Endometrial microvascular endothelial cells (primary cell): Measurements from ENCODE around the gene SLC6A8. TPM values are rescaled to one million over a fixed set of nuclear protein-coding genes. Genes with fewer than 3 reads are reported as not detected.
"Not testable (repeated sequence)": the region's sequence is repeated elsewhere in the genome, so short reads cannot be mapped to it uniquely, and the experiment has no call there.

Experiments
- in situ Hi-C: cut with HindIII; loops from 2 replicates; pipeline ENCODE4 v1.10.0; 2017; ENCODE audit warnings: low sequenced_read_pairs, low pct_unique_long_range_greater_than_20kb; ENCODE audit errors: inconsistent ontology term
- total RNA-seq: library from RNA; depleted of rRNA; stranded (reverse); fragments of >200 nt; gene quantifications from one replicate; pipeline ENCODE4 v1.2.3, GENCODE V29; 2015; ENCODE audit errors: inconsistent ontology term

Gene SLC6A8
- total RNA-seq, 1 donor from 2014 or later: 2.6 TPM

- in situ Hi-C loops: no loop called here
Observed at GRCh38 chrX:153701706-153702105, 14.0 kb downstream of the SLC6A8 start.

- in situ Hi-C loops: no loop called here
Observed at GRCh38 chrX:153702336-153703035, 14.8 kb downstream of the SLC6A8 start.

DNA sequence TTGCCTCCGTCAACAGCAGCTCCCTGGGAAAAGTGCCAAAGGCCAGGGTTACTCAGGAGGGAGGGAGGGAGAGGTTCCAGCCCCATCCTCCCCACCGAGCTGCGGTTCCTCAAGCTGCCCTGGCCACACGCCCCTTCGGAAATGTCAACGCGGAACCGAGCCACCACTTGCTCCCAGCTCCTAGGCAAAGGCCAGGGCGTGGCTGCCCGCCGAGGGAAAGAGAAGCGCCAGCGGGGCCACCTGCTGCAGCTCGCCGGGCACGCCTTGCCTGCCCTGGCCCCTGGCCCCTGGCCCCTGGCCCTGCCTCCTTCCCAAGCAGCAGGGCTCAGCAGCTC is 15.3 kb downstream of the SLC6A8 start:
- in situ Hi-C loops: no loop called here

DNA sequence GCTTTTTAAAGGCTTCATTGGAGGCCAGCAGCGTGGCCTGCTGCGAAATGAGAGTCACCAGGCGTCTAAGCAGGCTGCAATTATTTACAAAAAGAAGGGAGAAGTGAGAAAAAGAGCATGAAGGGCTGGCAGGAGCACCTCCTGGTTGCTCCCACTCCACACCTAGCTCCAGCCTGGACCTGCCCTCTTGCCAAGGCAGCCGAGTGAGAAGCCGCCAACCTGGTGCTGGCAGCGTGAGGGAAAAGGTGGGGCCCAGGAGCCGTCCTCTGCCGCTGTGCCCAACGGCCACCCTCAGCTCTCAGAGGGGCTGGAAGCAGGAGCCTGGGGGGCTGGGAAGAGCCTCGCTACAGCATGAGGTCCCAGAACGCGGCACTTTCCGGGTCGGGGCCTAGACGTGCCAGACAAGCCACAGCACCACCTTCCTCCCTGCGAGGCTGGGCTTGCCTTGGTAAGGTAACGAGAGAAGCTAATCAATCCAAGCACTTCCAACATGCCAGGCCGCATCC is 16.3 kb downstream of the SLC6A8 start:
- in situ Hi-C loops: no loop called here

GRCh38 chrX:153704631-153705402 is 17.1 kb downstream of the SLC6A8 start:
- in situ Hi-C loops: not testable (repeated sequence)

DNA sequence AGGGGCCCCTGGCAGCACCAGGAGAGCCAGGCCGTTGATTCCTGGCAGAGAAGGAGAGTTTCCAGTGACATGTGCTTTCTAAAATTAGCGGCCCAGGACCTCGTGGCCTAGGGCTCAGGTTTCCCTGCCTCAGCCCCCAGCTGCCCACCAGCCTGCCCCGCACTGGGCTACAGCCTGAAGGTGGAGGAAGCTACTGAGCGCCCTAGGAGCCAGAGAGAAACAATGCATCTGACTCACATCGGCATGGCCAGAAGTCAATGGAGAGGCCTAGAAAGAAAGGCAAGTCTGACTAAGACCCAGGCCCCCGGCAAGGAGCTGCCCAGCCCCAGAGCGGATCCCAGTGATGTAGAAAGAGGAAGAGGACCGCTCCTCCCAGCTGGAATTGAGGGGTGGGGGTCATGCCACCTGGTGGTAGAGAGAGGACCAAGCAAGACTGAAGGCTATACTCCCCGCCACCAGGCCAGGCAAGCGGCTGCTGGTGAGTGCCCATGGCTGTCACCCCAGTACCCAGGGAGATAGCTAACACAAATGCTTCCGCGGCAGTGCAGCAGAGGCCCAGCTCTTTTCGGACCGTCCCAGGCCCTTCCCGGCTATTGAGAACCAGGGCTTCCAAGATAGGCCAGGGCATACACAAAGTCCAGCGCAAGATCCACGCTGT is 17.8 kb downstream of the SLC6A8 start:
- in situ Hi-C loops: not testable (repeated sequence)

DNA sequence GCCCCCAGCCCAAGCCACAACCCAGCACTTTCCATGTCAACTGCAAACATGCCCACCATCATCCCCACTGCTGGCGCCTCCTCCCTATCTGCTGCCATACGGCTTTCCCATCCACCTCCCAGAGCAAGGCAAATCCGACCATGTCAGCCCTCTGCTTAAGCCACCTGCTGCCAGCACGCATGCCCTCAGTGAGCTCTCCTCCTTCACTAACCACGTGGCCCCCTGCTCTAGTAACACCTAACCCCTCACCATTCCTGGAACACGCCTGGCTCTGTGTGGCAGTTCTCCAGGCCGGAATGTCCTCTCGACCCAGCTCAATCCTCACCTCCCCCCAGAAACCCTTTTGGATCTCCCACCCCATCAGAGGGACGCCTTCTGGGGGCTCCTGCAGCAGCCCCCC is 19.1 kb downstream of the SLC6A8 start:
- in situ Hi-C loops: no loop called here

- in situ Hi-C loops: no loop called here
Observed at GRCh38 chrX:153707406-153707805, 19.7 kb downstream of the SLC6A8 start.

- in situ Hi-C loops: no loop called here
Observed at GRCh38 chrX:153708415-153708814, 20.7 kb downstream of the SLC6A8 start.

- in situ Hi-C loops: no loop called here
Observed at GRCh38 chrX:153709726-153710674, 22.3 kb downstream of the SLC6A8 start.

DNA sequence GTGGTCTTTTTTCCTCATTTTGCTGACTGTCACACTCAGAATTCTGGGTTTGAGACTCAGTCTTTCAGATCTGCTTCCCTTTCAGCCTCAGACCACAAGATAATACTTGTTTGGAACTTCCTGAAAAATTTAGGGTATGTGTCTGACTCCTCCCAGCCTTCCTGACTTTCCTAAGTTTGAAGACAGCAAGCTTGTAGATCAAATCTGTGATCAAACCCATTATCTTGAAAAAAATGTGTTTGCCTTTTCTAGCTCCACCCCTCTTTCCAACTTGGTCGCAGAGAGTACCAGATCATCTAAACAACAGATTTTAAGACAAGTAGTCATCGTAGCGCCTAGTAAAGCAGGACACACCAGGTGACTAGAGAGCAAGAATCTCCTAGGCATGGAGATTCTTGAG is 26.5 kb downstream of the SLC6A8 start:
- in situ Hi-C loops: no loop called here

DNA sequence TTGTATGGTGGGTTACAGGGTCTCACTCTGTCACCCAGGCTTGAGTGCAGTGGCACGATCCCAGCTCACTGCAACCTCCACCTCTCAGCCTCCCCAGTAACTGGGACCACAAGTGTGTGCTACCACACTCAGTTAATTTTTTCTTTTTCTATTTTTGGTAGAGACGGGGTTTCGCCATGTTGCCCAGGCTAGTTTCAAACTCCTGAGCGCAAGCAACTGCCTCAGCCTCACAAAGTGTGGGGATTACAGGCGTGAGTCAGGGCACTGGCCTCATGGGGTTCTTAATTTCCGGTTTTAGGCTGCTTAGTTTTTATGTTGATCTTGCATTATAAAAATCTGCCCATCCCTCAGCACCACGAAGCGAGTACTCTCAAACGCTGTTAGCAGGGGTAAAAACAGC is 29.7 kb downstream of the SLC6A8 start:
- in situ Hi-C loops: no loop called here

DNA sequence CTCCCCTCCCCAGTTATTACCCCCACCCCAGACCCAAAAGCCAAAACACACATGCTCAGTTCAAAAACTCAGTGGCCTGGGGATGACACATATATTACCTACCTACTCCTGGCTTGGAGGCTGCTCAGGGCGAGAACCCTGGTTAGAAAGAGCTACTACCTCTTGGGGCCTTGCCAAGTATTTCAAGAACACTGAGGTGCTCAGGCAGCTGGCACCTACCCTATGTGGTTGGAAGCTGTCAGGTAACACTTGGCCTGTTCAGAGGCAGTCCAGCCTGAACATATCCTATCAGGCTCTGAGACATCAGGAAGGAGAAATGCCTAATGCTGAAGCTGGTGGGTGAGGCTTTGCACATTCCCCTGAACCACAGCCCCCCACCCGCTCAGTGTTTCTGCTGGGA is 31.5 kb downstream of the SLC6A8 start:
- in situ Hi-C loops: no loop called here

DNA sequence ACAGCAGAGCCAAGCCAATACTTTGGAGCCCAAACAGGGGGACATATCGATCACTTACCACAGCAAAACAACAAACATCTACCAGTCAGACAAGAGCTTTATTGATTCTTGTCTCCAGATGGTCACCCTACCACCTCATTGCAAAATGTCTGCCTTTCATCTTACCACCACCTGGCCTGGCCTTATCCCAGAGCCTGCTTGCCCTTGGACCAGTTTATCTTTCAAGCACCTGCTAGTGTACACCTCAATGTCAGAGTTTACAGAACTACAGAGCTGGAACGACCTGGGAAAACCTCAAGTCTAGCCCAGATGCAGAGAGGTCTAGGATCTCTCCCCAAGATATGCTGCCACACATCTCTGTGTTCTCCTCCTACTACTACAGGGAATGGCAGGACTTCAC is 32.0 kb downstream of the SLC6A8 start:
- in situ Hi-C loops: no loop called here

DNA sequence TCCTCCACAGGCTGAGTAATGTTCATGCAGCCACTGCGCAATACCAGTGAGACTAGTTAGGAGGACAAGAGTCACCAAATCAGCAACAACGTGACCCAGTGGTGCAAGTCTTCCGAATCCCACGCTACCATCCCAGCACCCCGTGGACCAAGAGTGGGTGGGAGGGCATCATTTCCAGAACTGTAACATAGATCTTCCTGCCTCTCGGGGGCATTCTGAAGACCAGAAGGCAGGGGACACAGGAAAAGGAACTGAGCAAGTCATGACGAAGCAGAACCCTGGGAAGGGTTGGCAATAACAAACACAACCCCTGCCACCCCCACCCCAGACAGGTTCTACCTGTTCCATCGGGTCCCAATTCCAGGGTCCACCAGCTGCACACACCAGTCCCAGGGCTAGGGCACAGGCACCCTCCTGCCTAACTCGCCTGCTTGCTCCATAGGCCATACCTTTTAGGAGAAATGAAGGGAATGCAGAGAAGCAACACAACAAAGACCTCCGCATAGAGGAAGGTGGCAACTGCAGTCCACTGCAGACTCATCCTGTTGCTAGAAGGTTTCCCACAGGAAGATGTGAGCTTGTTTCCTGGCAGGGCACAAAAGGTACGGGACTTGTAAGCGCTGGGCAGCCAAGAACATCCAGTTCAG is 35.1 kb downstream of the SLC6A8 start:
- in situ Hi-C loops: no loop called here

- in situ Hi-C loops: no loop called here
Observed at GRCh38 chrX:153723351-153724251, 35.9 kb downstream of the SLC6A8 start.

DNA sequence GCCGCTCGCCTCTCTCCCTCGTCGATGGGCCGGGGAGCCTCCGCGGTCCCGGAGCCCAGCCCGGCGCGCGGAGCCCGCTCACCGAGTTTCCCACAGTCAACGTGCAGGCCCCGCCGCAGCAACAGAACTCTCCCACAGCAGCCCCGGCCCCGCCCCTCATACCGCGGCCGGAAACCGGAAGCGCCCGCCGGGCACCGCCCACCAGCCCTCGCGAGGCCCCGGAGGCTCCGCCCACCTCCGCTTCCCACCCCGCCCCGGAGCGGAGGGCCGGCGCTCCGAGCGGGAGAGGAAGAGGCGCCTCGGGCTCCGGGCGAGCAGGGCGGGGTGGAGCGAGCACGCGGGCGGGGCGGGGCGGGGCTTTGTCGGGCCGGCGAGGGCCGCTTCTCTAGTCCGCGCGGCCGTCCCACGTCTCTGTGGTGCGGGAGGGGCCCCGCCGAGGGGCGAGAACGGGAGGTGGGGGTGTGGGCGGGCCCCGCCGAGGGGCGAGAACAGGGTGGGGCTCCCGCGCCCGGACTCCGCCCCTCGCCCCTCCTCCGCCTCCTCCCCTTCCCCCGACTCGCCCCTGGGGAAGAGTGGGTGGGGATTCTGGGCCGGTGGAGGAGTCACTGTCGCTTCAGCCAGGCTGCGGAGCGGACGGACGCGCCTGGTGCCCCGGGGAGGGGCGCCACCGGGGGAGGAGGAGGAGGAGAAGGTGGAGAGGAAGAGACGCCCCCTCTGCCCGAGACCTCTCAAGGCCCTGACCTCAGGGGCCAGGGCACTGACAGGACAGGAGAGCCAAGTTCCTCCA is 36.7 kb downstream of the SLC6A8 start, which contains the start of the genes ABCD1 and BCAP31:
ABCD1 (plus strand) TSS at position 605 of the 787 bp plus-strand sequence. CDS start 411 bp downstream, outside the sequence.
BCAP31 (minus strand) TSS at position 136 of the 787 bp plus-strand sequence. CDS start 1,143 bp downstream, outside the sequence.
- in situ Hi-C loops: no loop called here
